HepG2 (cell line): Measurements from ENCODE around the gene IRF2. TPM values are rescaled to one million over a fixed set of nuclear protein-coding genes. Genes with fewer than 3 reads are reported as not detected.

Experiments
- CEBPB ChIP-seq: IDR thresholded peaks from 2 replicates; pipeline ENCODE4 v1.6.1; 2011; ENCODE audit warnings: low read depth, low read length, improper control_type of control experiment, borderline replicate concordance
- ELF3 ChIP-seq: IDR thresholded peaks from 2 replicates; pipeline ENCODE4 v1.6.1; 2016; ENCODE audit warnings: missing genetic modification reagents, missing compliant biosample characterization
- ERF ChIP-seq: IDR thresholded peaks from 2 replicates; pipeline ENCODE4 v1.6.1; 2018; ENCODE audit warnings: missing biosample characterization, missing genetic modification reagents
- FOXA3 ChIP-seq: IDR thresholded peaks from 2 replicates; pipeline ENCODE4 v1.6.1; 2016; ENCODE audit warnings: missing genetic modification reagents, missing compliant biosample characterization
- HNF4A ChIP-seq: sonication (generic); formaldehyde crosslinking; IDR thresholded peaks from 2 replicates; pipeline ENCODE4 v1.4.0; 2020; ENCODE audit warnings: missing genetic modification reagents
- KAT8 ChIP-seq: IDR thresholded peaks from 2 replicates; pipeline ENCODE4 v1.6.1; 2016; ENCODE audit warnings: missing genetic modification reagents, missing compliant biosample characterization
- MED1 ChIP-seq: sonication (generic); formaldehyde crosslinking; IDR thresholded peaks from 2 replicates; pipeline ENCODE4 v1.4.0; 2020; ENCODE audit warnings: missing genetic modification reagents
- NCOA1 ChIP-seq: sonication (generic); formaldehyde crosslinking; IDR thresholded peaks from 2 replicates; pipeline ENCODE4 v1.9.0; 2021; ENCODE audit warnings: missing genetic modification reagents
- POGK ChIP-seq: sonication (generic); formaldehyde crosslinking; conservative IDR thresholded peaks from 2 replicates; pipeline ENCODE4 v1.8.0; 2022; ENCODE audit warnings: mild to moderate bottlenecking, moderate library complexity, missing genetic modification reagents
- RARA ChIP-seq: IDR thresholded peaks from 2 replicates; pipeline ENCODE4 v1.6.1; 2016; ENCODE audit warnings: missing genetic modification reagents, missing compliant biosample characterization
- RNF219 ChIP-seq: sonication (generic); formaldehyde crosslinking; IDR thresholded peaks from 2 replicates; pipeline ENCODE4 v1.5.0; 2020; ENCODE audit warnings: mild to moderate bottlenecking, missing genetic modification reagents
- SOX13 ChIP-seq, 3 experiments: fragments of 450-650 bp in 1 of 3; sonication (generic) in 1 of 3; formaldehyde crosslinking in 1 of 3; IDR thresholded peaks in 2 of 3; conservative IDR thresholded peaks in 1 of 3; 2 replicates each; pipeline versions ENCODE4 v1.5.0 to v1.6.1; 2016 to 2020; ENCODE audit warnings: antibody characterized with exemption in 1 of 3, mild to moderate bottlenecking in 1 of 3, missing compliant biosample characterization in 1 of 3, missing genetic modification reagents in 1 of 3, moderate library complexity in 1 of 3
- ZFP91 ChIP-seq: sonication (generic); formaldehyde crosslinking; IDR thresholded peaks from 2 replicates; pipeline ENCODE4 v1.9.0; 2022; ENCODE audit warnings: missing genetic modification reagents, mild to moderate bottlenecking, borderline replicate concordance
- ZNF569 ChIP-seq: sonication (generic); formaldehyde crosslinking; IDR thresholded peaks from 2 replicates; pipeline ENCODE4 v1.5.0; 2020; ENCODE audit warnings: mild to moderate bottlenecking, missing genetic modification reagents, moderate library complexity, borderline replicate concordance
- ZNF790 ChIP-seq: sonication (generic); formaldehyde crosslinking; IDR thresholded peaks from 2 replicates; pipeline ENCODE4 v1.8.0; 2022; ENCODE audit warnings: missing genetic modification reagents, mild to moderate bottlenecking, borderline replicate concordance
- polyA plus RNA-seq, 8 experiments: library from polyadenylated mRNA; depleted of rRNA in 3 of 8; stranded (reverse) in 7 of 8; unstranded in 1 of 8; fragments of >200 nt; fragmentation: Illumina TruSeq in 4 of 8; extraction: Trizol in 4 of 8; gene quantifications; 2 replicates each; pipeline versions ENCODE4 v1.2.1 to v1.2.3, GENCODE V29; 2011 to 2016; ENCODE audit warnings: low read depth in 4 of 8, missing spikeins in 1 of 8, mixed read lengths in 1 of 8; ENCODE audit not compliant: insufficient read depth in 1 of 8
- total RNA-seq, 5 experiments: library from RNA; depleted of rRNA; stranded (reverse); fragments of >200 nt; fragmentation: Illumina TruSeq; extraction: Trizol; gene quantifications; 2 replicates each; pipeline ENCODE4 v1.2.3, GENCODE V29; 2016; ENCODE audit warnings: low read depth in 1 of 5
- TF ChIP-seq, protein P1 (sequence below): sonication (generic); formaldehyde crosslinking; IDR thresholded peaks from 2 replicates; pipeline ENCODE4 v1.4.0; 2020; ENCODE audit warnings: missing genetic modification reagents
- TF ChIP-seq, protein P2 (sequence below): sonication (generic); formaldehyde crosslinking; IDR thresholded peaks from 2 replicates; pipeline ENCODE4 v1.8.1; 2022; ENCODE audit warnings: low read depth, mild to moderate bottlenecking, missing genetic modification reagents

Gene IRF2
- total and polyA plus RNA-seq, 2 of the 13 experiments (the other 11 are each of a cell fraction or from before 2014, with no cell fraction given), result 15.5 to 28.8 TPM

DNA sequence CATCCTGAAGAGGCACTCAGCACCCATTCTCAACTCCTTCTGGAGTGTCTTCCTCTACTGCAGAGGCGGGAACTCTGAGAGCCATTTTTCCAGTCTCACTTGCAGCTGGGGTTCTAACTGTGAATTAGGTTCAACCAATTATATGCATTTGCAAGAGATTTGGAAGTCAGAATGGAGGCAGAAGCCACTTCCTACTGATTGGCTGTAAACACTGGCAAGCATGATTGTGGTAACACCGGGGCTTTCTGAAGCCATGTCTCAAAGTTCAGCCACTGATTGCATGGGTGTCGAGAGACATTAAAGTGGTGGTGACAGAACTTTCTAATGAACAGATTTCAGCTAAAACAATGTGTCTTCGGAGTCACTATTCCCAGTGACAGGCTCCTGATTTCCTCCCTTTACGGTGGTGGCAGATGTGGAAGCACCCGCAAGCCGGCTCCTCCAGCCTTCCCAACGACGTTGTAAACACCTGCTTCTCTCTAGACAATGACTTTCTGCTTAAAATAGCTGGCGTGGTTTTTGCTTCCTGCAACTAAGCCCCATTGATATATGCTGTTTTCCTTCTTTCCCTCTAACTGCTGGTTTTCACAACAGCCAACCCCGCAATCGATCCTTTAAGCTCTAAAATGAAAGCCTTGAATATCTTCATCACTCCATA lies 92.0 kb downstream of the IRF2 start (continued):
- TF ChIP-seq MED1 (peak; percentile 9; the same call in 1 of the 2 replicates), KAT8 (CRISPR knock-in tag) (0 out of 2 replicates have a peak, but pooled peaks have one; percentile 28), ZNF569 (CRISPR knock-in tag) (no peak), RNF219 (CRISPR knock-in tag) (0 out of 2 replicates have a peak, but pooled peaks have one; percentile 28), HNF4A (CRISPR knock-in tag) (peak; percentile 74), NCOA1 (no peak), ZNF790 (CRISPR knock-in tag) (no peak), POGK (CRISPR knock-in tag) (0 out of 2 replicates have a peak, but pooled peaks have one; percentile 22), ERF (CRISPR knock-in tag) (peak; percentile 21; the same call in 1 of the 2 replicates), FOXA3 (CRISPR knock-in tag) (peak; percentile 61), CEBPB (peak; percentile 36; the same call in 1 of the 2 replicates), RARA (CRISPR knock-in tag) (0 out of 2 replicates have a peak, but pooled peaks have one; percentile 17), ELF3 (CRISPR knock-in tag) (0 out of 2 replicates have a peak, but pooled peaks have one; percentile 30), SOX13 (IDR thresholded peaks at IDR 0.05) (no peak), SOX13 (CRISPR knock-in tag; conservative IDR thresholded peaks at IDR 0.05 in 1 of 2, IDR thresholded peaks at IDR 0.05 in 1 of 2) (0 out of 4 replicates have a peak, but pooled peaks of 1 of the 2 experiments have one; percentile 29), ZFP91 (CRISPR knock-in tag) (0 out of 2 replicates have a peak, but pooled peaks have one; percentile 30)
- TF ChIP-seq, protein P1, sequence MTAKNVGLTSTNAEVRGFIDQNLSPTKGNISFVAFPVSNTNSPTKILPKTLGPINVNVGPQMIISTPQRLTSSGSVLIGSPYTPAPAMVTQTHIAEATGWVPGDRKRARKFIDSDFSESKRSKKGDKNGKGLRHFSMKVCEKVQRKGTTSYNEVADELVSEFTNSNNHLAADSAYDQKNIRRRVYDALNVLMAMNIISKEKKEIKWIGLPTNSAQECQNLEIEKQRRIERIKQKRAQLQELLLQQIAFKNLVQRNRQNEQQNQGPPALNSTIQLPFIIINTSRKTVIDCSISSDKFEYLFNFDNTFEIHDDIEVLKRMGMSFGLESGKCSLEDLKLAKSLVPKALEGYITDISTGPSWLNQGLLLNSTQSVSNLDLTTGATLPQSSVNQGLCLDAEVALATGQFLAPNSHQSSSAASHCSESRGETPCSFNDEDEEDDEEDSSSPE (CRISPR knock-in tag), result peak; percentile 33; the same call in 1 of the 2 replicates
- TF ChIP-seq, protein P2, sequence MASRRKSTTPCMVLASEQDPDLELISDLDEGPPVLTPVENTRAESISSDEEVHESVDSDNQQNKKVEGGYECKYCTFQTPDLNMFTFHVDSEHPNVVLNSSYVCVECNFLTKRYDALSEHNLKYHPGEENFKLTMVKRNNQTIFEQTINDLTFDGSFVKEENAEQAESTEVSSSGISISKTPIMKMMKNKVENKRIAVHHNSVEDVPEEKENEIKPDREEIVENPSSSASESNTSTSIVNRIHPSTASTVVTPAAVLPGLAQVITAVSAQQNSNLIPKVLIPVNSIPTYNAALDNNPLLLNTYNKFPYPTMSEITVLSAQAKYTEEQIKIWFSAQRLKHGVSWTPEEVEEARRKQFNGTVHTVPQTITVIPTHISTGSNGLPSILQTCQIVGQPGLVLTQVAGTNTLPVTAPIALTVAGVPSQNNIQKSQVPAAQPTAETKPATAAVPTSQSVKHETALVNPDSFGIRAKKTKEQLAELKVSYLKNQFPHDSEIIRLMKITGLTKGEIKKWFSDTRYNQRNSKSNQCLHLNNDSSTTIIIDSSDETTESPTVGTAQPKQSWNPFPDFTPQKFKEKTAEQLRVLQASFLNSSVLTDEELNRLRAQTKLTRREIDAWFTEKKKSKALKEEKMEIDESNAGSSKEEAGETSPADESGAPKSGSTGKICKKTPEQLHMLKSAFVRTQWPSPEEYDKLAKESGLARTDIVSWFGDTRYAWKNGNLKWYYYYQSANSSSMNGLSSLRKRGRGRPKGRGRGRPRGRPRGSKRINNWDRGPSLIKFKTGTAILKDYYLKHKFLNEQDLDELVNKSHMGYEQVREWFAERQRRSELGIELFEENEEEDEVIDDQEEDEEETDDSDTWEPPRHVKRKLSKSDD (CRISPR knock-in tag), result no peak
